ENCODE data around the gene OLFML2A. TPM values are rescaled to one million over a fixed set of nuclear protein-coding genes. Genes with fewer than 3 reads are reported as not detected.
"Not testable (repeated sequence)": the region's sequence is repeated elsewhere in the genome, so short reads cannot be mapped to it uniquely, and the experiment has no call there.

Gene OLFML2A
- total RNA-seq, 1 experiment from 2014 or later, result 1.4 TPM

- H3K27ac ChIP-seq (ENCODE audit: low read depth, low read length, poor library complexity, severe bottlenecking), result no peak overlapping the region
- CTCF ChIA-PET, result interaction anchor here (0.5 to 1.2 kb wide), 3 partner anchors 11 to 880 kb away, joined by 3 to 5 read pairs (median 4); partner anchors contain the start of gene OLFML2A
- peaks cover 25% of the 10 kb centered on the region for H3K4me1 ChIP-seq (ENCODE audit: insufficient read depth, low read length, poor library complexity, severe bottlenecking)
- POLR2A ChIA-PET (ENCODE audit: low non-redundant PET), result no interaction called here
- BruUV-seq (replicated peaks), result no TSS peak
- H3K36me3 ChIP-seq (ENCODE audit: insufficient read depth, low read length, poor library complexity, severe bottlenecking), result no peaks in the 10 kb centered on the region
- no peaks in the 10 kb centered on the region for H3K9me3 ChIP-seq (ENCODE audit: low read depth, low read length, poor library complexity, severe bottlenecking)
- intact Hi-C loops (cut with micrococcal nuclease; ENCODE audit: unreplicated experiment), result no loop called here
- DNase-seq (ENCODE audit: low spot score), result no peak
- TF ChIP-seq EZH2 (IDR thresholded peaks at IDR 0.05; ENCODE audit: borderline replicate concordance, low read depth, low read length, poor library complexity, severe bottlenecking) (no peak), CTCF (conservative IDR thresholded peaks at IDR 0.05; ENCODE audit: low read depth, low read length) (no peak)
- H3K4me3 ChIP-seq (ENCODE audit: low read depth, low read length, poor library complexity, severe bottlenecking), result no peak overlapping the region
- H3K27me3 ChIP-seq (replicated peaks; ENCODE audit: insufficient read depth, low read depth, low read length, poor library complexity), result no peaks in the 10 kb centered on the region
Observed at GRCh38 chr9:124834591-124834990, 57.7 kb downstream of the OLFML2A start.

GRCh38 chr9:124835026-124835557 is 58.2 kb downstream of the OLFML2A start:
- peak; percentile 84 for DNase-seq (ENCODE audit: low spot score)
- intact Hi-C loops (cut with micrococcal nuclease; ENCODE audit: unreplicated experiment), result loop anchor here (5.0 kb wide), 1 partner anchor 58 kb away; the partner anchor contains the start of gene OLFML2A
- BruUV-seq (replicated peaks), result no TSS peak
- Histone ChIP-seq H3K36me3 (ENCODE audit: insufficient read depth, low read length, poor library complexity, severe bottlenecking) (no peaks in the 10 kb centered on the region), H3K27me3 (replicated peaks; ENCODE audit: insufficient read depth, low read depth, low read length, poor library complexity) (no peaks in the 10 kb centered on the region), H3K9me3 (ENCODE audit: low read depth, low read length, poor library complexity, severe bottlenecking) (no peaks in the 10 kb centered on the region), H3K4me1 (ENCODE audit: insufficient read depth, low read length, poor library complexity, severe bottlenecking) (peaks cover 25% of the 10 kb centered on the region), H3K4me3 (ENCODE audit: low read depth, low read length, poor library complexity, severe bottlenecking) (no peak overlapping the region), H3K27ac (ENCODE audit: low read depth, low read length, poor library complexity, severe bottlenecking) (peak overlapping the region; percentile 22)
- ChIA-PET CTCF (interaction anchor here (0.5 to 1.2 kb wide), 2 partner anchors 11 to 58 kb away, joined by 3 to 4 read pairs; partner anchors contain the start of gene OLFML2A), POLR2A (ENCODE audit: low non-redundant PET) (no interaction called here)
- TF ChIP-seq CTCF (conservative IDR thresholded peaks at IDR 0.05; ENCODE audit: low read depth, low read length) (no peak), EZH2 (IDR thresholded peaks at IDR 0.05; ENCODE audit: borderline replicate concordance, low read depth, low read length, poor library complexity, severe bottlenecking) (no peak)

- H3K9me3 ChIP-seq (ENCODE audit: low read depth, low read length, poor library complexity, severe bottlenecking); H3K4me3 ChIP-seq (ENCODE audit: low read depth, low read length, poor library complexity, severe bottlenecking); BruUV-seq (replicated peaks); H3K27ac ChIP-seq (ENCODE audit: low read depth, low read length, poor library complexity, severe bottlenecking); POLR2A ChIA-PET (ENCODE audit: low non-redundant PET); H3K27me3 ChIP-seq (replicated peaks; ENCODE audit: insufficient read depth, low read depth, low read length, poor library complexity); H3K36me3 ChIP-seq (ENCODE audit: insufficient read depth, low read length, poor library complexity, severe bottlenecking); DNase-seq (ENCODE audit: low spot score): not testable (repeated sequence)
- H3K4me1 ChIP-seq (ENCODE audit: insufficient read depth, low read length, poor library complexity, severe bottlenecking), result peaks cover 13% of the 10 kb centered on the region
- intact Hi-C loops (cut with micrococcal nuclease; ENCODE audit: unreplicated experiment), result loop anchor here (5.0 kb wide), 1 partner anchor 61 kb away; the partner anchor contains the start of gene OLFML2A
- CTCF ChIA-PET, result interaction anchor here (0.9 kb wide), 1 partner anchor 15 kb away, joined by 3 read pairs; the partner anchor contains the start of gene WDR38
Observed at GRCh38 chr9:124838132-124838531, 61.2 kb downstream of the OLFML2A start.

- DNase-seq (ENCODE audit: low spot score); H3K27ac ChIP-seq (ENCODE audit: low read depth, low read length, poor library complexity, severe bottlenecking); H3K9me3 ChIP-seq (ENCODE audit: low read depth, low read length, poor library complexity, severe bottlenecking); H3K36me3 ChIP-seq (ENCODE audit: insufficient read depth, low read length, poor library complexity, severe bottlenecking); H3K27me3 ChIP-seq (replicated peaks; ENCODE audit: insufficient read depth, low read depth, low read length, poor library complexity); BruUV-seq (replicated peaks); POLR2A ChIA-PET (ENCODE audit: low non-redundant PET); CTCF ChIA-PET; H3K4me3 ChIP-seq (ENCODE audit: low read depth, low read length, poor library complexity, severe bottlenecking): not testable (repeated sequence)
- intact Hi-C loops (cut with micrococcal nuclease; ENCODE audit: unreplicated experiment), result loop anchor here (5.0 kb wide), 1 partner anchor 61 kb away; the partner anchor contains the start of gene OLFML2A
- H3K4me1 ChIP-seq (ENCODE audit: insufficient read depth, low read length, poor library complexity, severe bottlenecking), result peaks cover 13% of the 10 kb centered on the region
Observed at GRCh38 chr9:124838567-124839275, 61.8 kb downstream of the OLFML2A start.

All from A673 (cell line).